Activated CD8-positive, alpha-beta T cell treated with anti-CD3 and anti-CD28 coated beads, Interleukin-2, amount 10 ng/mL, durations not matched to agents 7 days and 5 days (primary cell): ENCODE results near the gene ZNF211. TPM values are rescaled to one million over a fixed set of nuclear protein-coding genes. Genes with fewer than 3 reads are reported as not detected.

Experiments
- ATAC-seq: fragments of 150-1000 bp; cut with Tn5 transposase; one replicate; pipeline ENCODE4 v1.10.0; 2021; ENCODE audit warnings: moderate library complexity
- CTCF ChIA-PET: fragments of 350-600 bp; sonication (Branson Sonifier 250); formaldehyde crosslinking; loops from one replicate; lab custom pipeline; 2021; ENCODE audit warnings: antibody characterized with exemption; lab: Charles Lee
- POLR2A ChIA-PET: fragments of 350-600 bp; sonication (Branson Sonifier 250); formaldehyde crosslinking; loops from one replicate; lab custom pipeline; 2021; ENCODE audit warnings: antibody characterized with exemption; lab: Charles Lee
- DNase-seq: peaks from one replicate; pipeline ENCODE4 v3.0.0-alpha.2; 2020
- H3K27ac Mint-ChIP-seq: one replicate; pipeline ENCODE4 v1.8.0; 2021; ENCODE audit warnings: mild to moderate bottlenecking, mixed read lengths
- H3K27me3 Mint-ChIP-seq: one replicate; pipeline ENCODE4 v1.8.0; 2021; ENCODE audit warnings: low read depth, mixed read lengths
- H3K36me3 Mint-ChIP-seq: one replicate; pipeline ENCODE4 v1.8.0; 2021; ENCODE audit warnings: low read depth, mixed read lengths
- H3K4me1 Mint-ChIP-seq: one replicate; pipeline ENCODE4 v1.8.0; 2021; ENCODE audit warnings: low read depth, mixed read lengths
- H3K4me3 Mint-ChIP-seq: one replicate; pipeline ENCODE4 v1.8.0; 2021; ENCODE audit warnings: mild to moderate bottlenecking, mixed read lengths
- H3K9me3 Mint-ChIP-seq: one replicate; pipeline ENCODE4 v1.8.0; 2022; ENCODE audit warnings: mixed read lengths; ENCODE audit not compliant: insufficient read depth
- total RNA-seq, 2 experiments: library from RNA; stranded (reverse); gene quantifications; one replicate each; pipeline ENCODE4 v1.2.3, GENCODE V29; 2021

The ZNF211 gene
- total RNA-seq, 2 experiments from 2014 or later, result 13.6 to 14.3 TPM

- Mint-ChIP-seq H3K36me3 (peaks cover 72% of the 10 kb centered on the region), H3K9me3 (peaks cover 55% of the 10 kb centered on the region), H3K4me3 (no peak overlapping the region), H3K27ac (no peak overlapping the region), H3K4me1 (no peaks in the 10 kb centered on the region), H3K27me3 (no peaks in the 10 kb centered on the region)
- CTCF ChIA-PET, result no interaction called here
- DNase-seq, result no peak
- POLR2A ChIA-PET, result no interaction called here
- ATAC-seq, result no peak
These were observed 9.9 kb upstream of the ZNF211 start for GRCh38 chr19:57623091-57623490.

GRCh38 chr19:57633832-57634131 lies 814 bp downstream of the ZNF211 start:
- H3K9me3 Mint-ChIP-seq, result peaks cover 42% of the 10 kb centered on the region
- no peaks in the 10 kb centered on the region for H3K27me3 Mint-ChIP-seq
- peak overlapping the region; percentile 94 for H3K4me3 Mint-ChIP-seq
- H3K27ac Mint-ChIP-seq, result peak overlapping the region; percentile 85
- no peak for DNase-seq
- ChIA-PET POLR2A (interaction anchor here (1.0 to 1.7 kb wide), 2 partner anchors 15 to 20 kb away, joined by 3 to 12 read pairs; partner anchors contain the start of gene ZNF134), CTCF (interaction anchor here (1.4 kb wide), 1 partner anchor 49 kb away, joined by 3 read pairs; no protein-coding TSS in a partner anchor)
- ATAC-seq, result no peak
- H3K4me1 Mint-ChIP-seq, result peaks cover 17% of the 10 kb centered on the region
- H3K36me3 Mint-ChIP-seq, result peaks cover 52% of the 10 kb centered on the region

- POLR2A ChIA-PET, result no interaction called here
- H3K4me3 Mint-ChIP-seq, result no peak overlapping the region
- CTCF ChIA-PET, result no interaction called here
- ATAC-seq (no peak), DNase-seq (no peak)
- H3K4me1 Mint-ChIP-seq, result peaks cover 17% of the 10 kb centered on the region
- peaks cover 81% of the 10 kb centered on the region for H3K36me3 Mint-ChIP-seq
- no peaks in the 10 kb centered on the region for H3K27me3 Mint-ChIP-seq
- no peak overlapping the region for H3K27ac Mint-ChIP-seq
- H3K9me3 Mint-ChIP-seq, result peaks cover 54% of the 10 kb centered on the region
These were observed 4.4 kb downstream of the ZNF211 start for GRCh38 chr19:57637379-57637778.

- no peak for DNase-seq
- ChIA-PET POLR2A (no interaction called here), CTCF (no interaction called here)
- peaks cover 69% of the 10 kb centered on the region for H3K36me3 Mint-ChIP-seq
- peaks cover 67% of the 10 kb centered on the region for H3K9me3 Mint-ChIP-seq
- no peak for ATAC-seq
- no peak overlapping the region for H3K27ac Mint-ChIP-seq
- no peak overlapping the region for H3K4me3 Mint-ChIP-seq
- H3K27me3 Mint-ChIP-seq, result no peaks in the 10 kb centered on the region
- no peaks in the 10 kb centered on the region for H3K4me1 Mint-ChIP-seq
These were observed 8.8 kb downstream of the ZNF211 start for GRCh38 chr19:57641715-57642234.

GRCh38 chr19:57642396-57643046 lies 9.6 kb downstream of the ZNF211 start:
- peaks cover 67% of the 10 kb centered on the region for H3K9me3 Mint-ChIP-seq
- H3K27me3 Mint-ChIP-seq, result no peaks in the 10 kb centered on the region
- H3K4me1 Mint-ChIP-seq, result no peaks in the 10 kb centered on the region
- ChIA-PET POLR2A (no interaction called here), CTCF (no interaction called here)
- ATAC-seq (no peak), DNase-seq (no peak)
- H3K4me3 Mint-ChIP-seq, result no peak overlapping the region
- peaks cover 61% of the 10 kb centered on the region for H3K36me3 Mint-ChIP-seq
- no peak overlapping the region for H3K27ac Mint-ChIP-seq

- H3K36me3 Mint-ChIP-seq, result peaks cover 53% of the 10 kb centered on the region
- H3K4me3 Mint-ChIP-seq, result no peak overlapping the region
- POLR2A ChIA-PET, result no interaction called here
- CTCF ChIA-PET, result no interaction called here
- no peaks in the 10 kb centered on the region for H3K27me3 Mint-ChIP-seq
- no peak for DNase-seq
- no peaks in the 10 kb centered on the region for H3K4me1 Mint-ChIP-seq
- H3K27ac Mint-ChIP-seq, result no peak overlapping the region
- H3K9me3 Mint-ChIP-seq, result peaks cover 60% of the 10 kb centered on the region
- ATAC-seq, result no peak
These were observed 10.8 kb downstream of the ZNF211 start for GRCh38 chr19:57643734-57644133.

- Mint-ChIP-seq H3K27ac (no peak overlapping the region), H3K27me3 (no peaks in the 10 kb centered on the region), H3K4me1 (peaks cover 10% of the 10 kb centered on the region), H3K36me3 (peaks cover 28% of the 10 kb centered on the region), H3K4me3 (no peak overlapping the region), H3K9me3 (peaks cover 50% of the 10 kb centered on the region)
- ChIA-PET CTCF (no interaction called here), POLR2A (no interaction called here)
- ATAC-seq (no peak), DNase-seq (no peak)
These were observed 15.5 kb downstream of the ZNF211 start for GRCh38 chr19:57648331-57649003.

- no peak for ATAC-seq
- Mint-ChIP-seq H3K4me1 (peaks cover 13% of the 10 kb centered on the region), H3K27me3 (no peaks in the 10 kb centered on the region), H3K27ac (peak overlapping the region; percentile 53), H3K36me3 (peaks cover 26% of the 10 kb centered on the region), H3K4me3 (peak overlapping the region; percentile 28), H3K9me3 (peaks cover 48% of the 10 kb centered on the region)
- ChIA-PET POLR2A (no interaction called here), CTCF (no interaction called here)
- DNase-seq, result no peak
These were observed 18.7 kb downstream of the ZNF211 start for GRCh38 chr19:57651654-57651996.

- peaks cover 26% of the 10 kb centered on the region for H3K36me3 Mint-ChIP-seq
- no peaks in the 10 kb centered on the region for H3K27me3 Mint-ChIP-seq
- no peak overlapping the region for H3K4me3 Mint-ChIP-seq
- no peak overlapping the region for H3K27ac Mint-ChIP-seq
- ATAC-seq (no peak), DNase-seq (no peak)
- POLR2A ChIA-PET, result no interaction called here
- peaks cover 13% of the 10 kb centered on the region for H3K4me1 Mint-ChIP-seq
- H3K9me3 Mint-ChIP-seq, result peaks cover 40% of the 10 kb centered on the region
- CTCF ChIA-PET, result no interaction called here
These were observed 20.7 kb downstream of the ZNF211 start for GRCh38 chr19:57653689-57654088.

- Mint-ChIP-seq H3K9me3 (peaks cover 34% of the 10 kb centered on the region), H3K36me3 (peaks cover 23% of the 10 kb centered on the region), H3K4me1 (peaks cover 13% of the 10 kb centered on the region), H3K27me3 (peaks cover 2% of the 10 kb centered on the region), H3K27ac (no peak overlapping the region), H3K4me3 (no peak overlapping the region)
- ATAC-seq (no peak), DNase-seq (no peak)
- CTCF ChIA-PET, result no interaction called here
- POLR2A ChIA-PET, result no interaction called here
These were observed 22.5 kb downstream of the ZNF211 start for GRCh38 chr19:57655443-57655842.

GRCh38 chr19:57656346-57656745 lies 23.4 kb downstream of the ZNF211 start:
- Mint-ChIP-seq H3K4me1 (peaks cover 11% of the 10 kb centered on the region), H3K27ac (no peak overlapping the region), H3K36me3 (peaks cover 21% of the 10 kb centered on the region), H3K9me3 (peaks cover 34% of the 10 kb centered on the region), H3K27me3 (peaks cover 2% of the 10 kb centered on the region), H3K4me3 (no peak overlapping the region)
- ChIA-PET CTCF (no interaction called here), POLR2A (no interaction called here)
- DNase-seq (no peak), ATAC-seq (no peak)

GRCh38 chr19:57664269-57665127 lies 31.5 kb downstream of the ZNF211 start:
- no peak for DNase-seq
- Mint-ChIP-seq H3K4me3 (peak overlapping the region; percentile 73), H3K27ac (no peak overlapping the region), H3K4me1 (peaks cover 3% of the 10 kb centered on the region), H3K27me3 (peaks cover 13% of the 10 kb centered on the region), H3K9me3 (no peaks in the 10 kb centered on the region), H3K36me3 (no peaks in the 10 kb centered on the region)
- ATAC-seq, result peak; percentile 69
- ChIA-PET POLR2A (no interaction called here), CTCF (interaction anchor here (1.0 to 1.3 kb wide), 2 partner anchors 17 to 65 kb away, joined by 3 to 4 read pairs; partner anchors contain the start of genes ZNF530 and ZNF551)
